A549 (cell line): ENCODE measurements around the gene NELFCD. TPM values are rescaled to one million over a fixed set of nuclear protein-coding genes. Genes with fewer than 3 reads are reported as not detected.

Source experiments
- ATAC-seq, 2 experiments: fragments of 200-7000 bp in 1 of 2; fragments of >200 bp in 1 of 2; cut with Nextera tagmentation in 1 of 2; cut with Tn5 transposase in 1 of 2; 3 replicates each; pipeline versions ENCODE4 v1.8.0 to v1.9.1; 2018 to 2020; ENCODE audit warnings: mild to moderate bottlenecking in 1 of 2, moderate library complexity in 1 of 2
- CTCF ChIA-PET: fragments of 300-600 bp; sonication (Branson Sonifier 250); formaldehyde crosslinking; extraction: SDS; loops from one replicate; lab custom pipeline; 2021; ENCODE audit warnings: antibody characterized with exemption, inconsistent platforms; lab: Yijun Ruan, JAX
- POLR2A ChIA-PET: fragments of 350-600 bp; formaldehyde crosslinking; extraction: SDS; loops from one replicate; lab custom pipeline; 2021; ENCODE audit warnings: antibody characterized with exemption, inconsistent platforms; lab: Yijun Ruan, JAX
- DNase-seq, 2 experiments: peaks; one replicate each; pipeline versions ENCODE4 v3.0.0 to v3.0.0-alpha.2; 2011 to 2016; ENCODE audit warnings: low read depth in 1 of 2, low spot score in 1 of 2
- FAIRE-seq: peaks from 2 replicates; lab custom pipeline; 2011; peaks lifted over from hg19 to GRCh38; lab: Jason Lieb, UNC
- H3K27ac ChIP-seq, 2 experiments: fragments of >200 bp; sonication (Bioruptor Twin); formaldehyde crosslinking; 3 replicates each; pipeline ENCODE4 v1.5.1; 2016 to 2017
- H3K4me1 ChIP-seq: fragments of >200 bp; sonication (Bioruptor Twin); formaldehyde crosslinking; 3 replicates; pipeline ENCODE4 v1.6.1; 2016
- H3K4me2 ChIP-seq: fragments of >200 bp; sonication (Bioruptor Twin); formaldehyde crosslinking; 3 replicates; pipeline ENCODE4 v1.6.1; 2016
- H3K4me3 ChIP-seq: fragments of >200 bp; sonication (Bioruptor Twin); formaldehyde crosslinking; 3 replicates; pipeline ENCODE4 v1.5.1; 2016
- H3K9me3 ChIP-seq: fragments of >200 bp; sonication (Bioruptor Twin); formaldehyde crosslinking; 3 replicates; pipeline ENCODE4 v1.6.1; 2016
- CTCF ChIP-seq: fragments of >200 bp; sonication (Bioruptor Twin); formaldehyde crosslinking; IDR thresholded peaks from 3 replicates; pipeline ENCODE4 v1.5.1; 2016
- ELK1 ChIP-seq: fragments of 150-350 bp; IDR thresholded peaks from 2 replicates; pipeline ENCODE4 v1.6.1; 2014; ENCODE audit warnings: low read depth, mild to moderate bottlenecking, low read length
- HEYL ChIP-seq: fragments of 250-450 bp; sonication (Bioruptor Pico); IDR thresholded peaks from 2 replicates; pipeline ENCODE4 v1.8.0; 2021; ENCODE audit warnings: mild to moderate bottlenecking, moderate library complexity
- MAFK ChIP-seq: fragments of 450-650 bp; IDR thresholded peaks from 2 replicates; pipeline ENCODE4 v1.6.1; 2014; ENCODE audit not compliant: partially characterized antibody
- MAZ ChIP-seq: fragments of 150-350 bp; IDR thresholded peaks from 2 replicates; pipeline ENCODE4 v1.6.1; 2014; ENCODE audit warnings: antibody characterized with exemption, low read depth, low read length, borderline replicate concordance
- MYC ChIP-seq: IDR thresholded peaks from 2 replicates; pipeline ENCODE4 v1.6.1; 2012; ENCODE audit warnings: mild to moderate bottlenecking, inconsistent platforms, low read length, improper control_type of control experiment, borderline replicate concordance
- NFE2L2 ChIP-seq: fragments of 150-350 bp; conservative IDR thresholded peaks from 2 replicates; pipeline ENCODE4 v1.6.1; 2014; ENCODE audit warnings: low read length
- REST ChIP-seq: fragments of 200-600 bp; sonication (generic); IDR thresholded peaks from 2 replicates; pipeline ENCODE4 v1.6.1; 2016; ENCODE audit warnings: antibody characterized with exemption, mild to moderate bottlenecking, moderate library complexity
- RFX5 ChIP-seq: fragments of 450-650 bp; IDR thresholded peaks from 2 replicates; pipeline ENCODE4 v1.7.1; 2014; ENCODE audit warnings: antibody characterized with exemption, mild to moderate bottlenecking, moderate library complexity
- RNF2 ChIP-seq: fragments of 200-600 bp; sonication (generic); IDR thresholded peaks from 2 replicates; pipeline ENCODE4 v1.6.1; 2016; ENCODE audit warnings: low read depth, mild to moderate bottlenecking, antibody characterized with exemption, moderate library complexity, borderline replicate concordance
- TFCP2L1 ChIP-seq: fragments of 250-450 bp; sonication (Bioruptor Pico); IDR thresholded peaks from 2 replicates; pipeline ENCODE4 v1.5.0; 2021; ENCODE audit warnings: mild to moderate bottlenecking
- ZSCAN20 ChIP-seq: fragments of 250-450 bp; sonication (Bioruptor Pico); IDR thresholded peaks from 2 replicates; pipeline ENCODE4 v1.8.0; 2022; ENCODE audit warnings: mild to moderate bottlenecking, moderate library complexity
- WGBS: methylation state at CpG from one replicate; pipeline ENCODE4 v1.1.6; 2017; ENCODE audit errors: missing lambda C conversion rate; 5-methylcytosine and 5-hydroxymethylcytosine counted together
- polyA plus RNA-seq, 4 experiments: library from polyadenylated mRNA; depleted of rRNA in 3 of 4; stranded (reverse); fragments of >200 nt; fragmentation: RNase III in 1 of 4; extraction: RNeasy Plus Mini Kit Qiagen cat#74134 plus additional on column Dnase treatment in 1 of 4; gene quantifications; 2 replicates in 3 of 4; 3 replicates in 1 of 4; pipeline ENCODE4 v1.2.3, GENCODE V29; 2011 to 2017

NELFCD gene
- polyA plus RNA-seq, 2 of the 4 experiments (the other 2 are of a cell fraction): 58.8 to 74.0 TPM

GRCh38 chr20:59023616-59024015, 42.6 kb downstream of the NELFCD start (continued):
- TF ChIP-seq ELK1 (no peak), RFX5 (no peak), MAFK (no peak), MAZ (no peak), MYC (no peak)

- Histone ChIP-seq H3K9me3 (no peaks in the 10 kb centered on the region), H3K4me2 (no peak overlapping the region), H3K4me3 (no peak overlapping the region), H3K4me1 (peaks cover 11% of the 10 kb centered on the region)
- CTCF ChIA-PET: interaction anchor here (1.0 to 1.2 kb wide), 2 partner anchors 8 to 9 kb away, joined by 3 read pairs; partner anchors contain the start of gene ATP5F1E
- ATAC-seq (no peak), DNase-seq (no peak)
- POLR2A ChIA-PET: interaction anchor here (1.5 kb wide), 1 partner anchor 8 kb away, joined by 10 read pairs; the partner anchor contains the start of gene ATP5F1E
- TF ChIP-seq CTCF (no peak), REST (no peak), RNF2 (no peak)
- TF ChIP-seq, all 56 proteins: peak for 0
- no peak overlapping the region for H3K27ac ChIP-seq
- FAIRE-seq: no peak
- 92% methylated on average over 24 of the region's 24 CpGs for WGBS
These were observed 43.1 kb downstream of the NELFCD start for GRCh38 chr20:59024111-59024530.

GRCh38 chr20:59025086-59025485, 44.0 kb downstream of the NELFCD start:
- ChIA-PET POLR2A (no interaction called here), CTCF (interaction anchor here (1.2 to 1.3 kb wide), 2 partner anchors 7 to 430 kb away, joined by 3 read pairs; partner anchors contain the start of gene ATP5F1E)
- DNase-seq: no peak
- no peak for ATAC-seq
- H3K4me2 ChIP-seq: no peak overlapping the region
- FAIRE-seq: no peak
- H3K4me3 ChIP-seq: no peak overlapping the region
- no peak overlapping the region for H3K27ac ChIP-seq
- TF ChIP-seq TFCP2L1 (CRISPR knock-in tag): no peak
- 81% methylated on average over 2 of the region's 2 CpGs for WGBS
- H3K9me3 ChIP-seq: no peaks in the 10 kb centered on the region
- H3K4me1 ChIP-seq: peaks cover 20% of the 10 kb centered on the region

GRCh38 chr20:59025511-59025910, 44.5 kb downstream of the NELFCD start:
- FAIRE-seq (no peak), ATAC-seq (no peak), DNase-seq (no peak)
- H3K27ac ChIP-seq: no peak overlapping the region
- ChIA-PET POLR2A (no interaction called here), CTCF (interaction anchor here (1.3 kb wide), 1 partner anchor 430 kb away, joined by 3 read pairs; no protein-coding TSS in a partner anchor)
- peaks cover 24% of the 10 kb centered on the region for H3K4me1 ChIP-seq
- no peaks in the 10 kb centered on the region for H3K9me3 ChIP-seq
- H3K4me2 ChIP-seq: no peak overlapping the region
- WGBS: 90% methylated on average over 4 of the region's 4 CpGs
- H3K4me3 ChIP-seq: no peak overlapping the region
- TF ChIP-seq HEYL (CRISPR knock-in tag): no peak
- TF ChIP-seq ZSCAN20 (CRISPR knock-in tag): no peak
- no peak for TF ChIP-seq RNF2
- TF ChIP-seq NFE2L2: no peak
- TF ChIP-seq REST: no peak
- no peak for TF ChIP-seq MYC
